22Rv1 (cell line): ENCODE data around the gene DCAF4.

Experiments used
- H3K27ac ChIP-seq: fragments of 450-650 bp; 2 replicates; pipeline ENCODE4 v1.5.1; 2017
- ZFX ChIP-seq: fragments of 450-650 bp; IDR thresholded peaks from 2 replicates; pipeline ENCODE4 v1.6.1; 2017; ENCODE audit warnings: antibody characterized with exemption, borderline replicate concordance
- TF ChIP-seq, protein P1 (sequence below): fragments of 450-650 bp; IDR thresholded peaks from 2 replicates; pipeline ENCODE4 v1.5.1; 2017; ENCODE audit warnings: mild to moderate bottlenecking

The DCAF4 gene

DNA sequence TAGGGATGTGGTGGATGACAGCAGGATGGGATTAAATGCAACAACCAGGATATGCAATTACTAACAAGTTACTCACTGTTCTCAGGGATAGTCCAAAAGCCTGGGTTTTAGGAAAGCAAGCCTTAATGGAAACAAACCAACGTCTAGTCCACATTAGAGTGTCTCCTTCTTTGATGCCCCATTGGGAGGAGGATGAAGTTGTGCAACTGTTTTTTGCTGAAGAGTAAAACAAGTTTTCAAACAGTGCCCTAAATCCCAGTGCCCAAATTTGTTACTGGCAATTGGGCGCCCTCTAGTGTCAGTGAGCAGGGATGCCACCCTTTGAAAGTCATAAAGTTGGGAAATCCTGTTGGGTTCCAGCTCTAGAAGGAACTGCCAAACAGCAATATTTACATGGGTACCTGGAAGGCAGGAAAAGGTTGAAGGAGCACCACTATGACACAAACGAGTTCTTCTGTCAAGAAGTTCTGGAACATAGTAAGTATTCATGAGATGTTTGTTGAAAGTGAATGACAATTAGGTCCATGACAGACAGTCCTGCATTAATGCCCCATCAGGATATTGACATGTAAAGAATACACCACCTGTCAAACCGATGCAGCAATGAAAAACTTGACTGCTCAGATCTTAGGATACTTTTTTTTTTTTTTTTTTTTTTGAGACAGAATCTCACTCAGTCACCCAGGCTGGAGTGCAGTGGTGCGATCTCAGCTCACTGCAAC, 21.3 kb upstream of the DCAF4 start:
- no peak for TF ChIP-seq ZFX
- TF ChIP-seq, protein P1, sequence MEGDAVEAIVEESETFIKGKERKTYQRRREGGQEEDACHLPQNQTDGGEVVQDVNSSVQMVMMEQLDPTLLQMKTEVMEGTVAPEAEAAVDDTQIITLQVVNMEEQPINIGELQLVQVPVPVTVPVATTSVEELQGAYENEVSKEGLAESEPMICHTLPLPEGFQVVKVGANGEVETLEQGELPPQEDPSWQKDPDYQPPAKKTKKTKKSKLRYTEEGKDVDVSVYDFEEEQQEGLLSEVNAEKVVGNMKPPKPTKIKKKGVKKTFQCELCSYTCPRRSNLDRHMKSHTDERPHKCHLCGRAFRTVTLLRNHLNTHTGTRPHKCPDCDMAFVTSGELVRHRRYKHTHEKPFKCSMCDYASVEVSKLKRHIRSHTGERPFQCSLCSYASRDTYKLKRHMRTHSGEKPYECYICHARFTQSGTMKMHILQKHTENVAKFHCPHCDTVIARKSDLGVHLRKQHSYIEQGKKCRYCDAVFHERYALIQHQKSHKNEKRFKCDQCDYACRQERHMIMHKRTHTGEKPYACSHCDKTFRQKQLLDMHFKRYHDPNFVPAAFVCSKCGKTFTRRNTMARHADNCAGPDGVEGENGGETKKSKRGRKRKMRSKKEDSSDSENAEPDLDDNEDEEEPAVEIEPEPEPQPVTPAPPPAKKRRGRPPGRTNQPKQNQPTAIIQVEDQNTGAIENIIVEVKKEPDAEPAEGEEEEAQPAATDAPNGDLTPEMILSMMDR = peak; percentile 91
- H3K27ac ChIP-seq = no peak overlapping the region

DNA sequence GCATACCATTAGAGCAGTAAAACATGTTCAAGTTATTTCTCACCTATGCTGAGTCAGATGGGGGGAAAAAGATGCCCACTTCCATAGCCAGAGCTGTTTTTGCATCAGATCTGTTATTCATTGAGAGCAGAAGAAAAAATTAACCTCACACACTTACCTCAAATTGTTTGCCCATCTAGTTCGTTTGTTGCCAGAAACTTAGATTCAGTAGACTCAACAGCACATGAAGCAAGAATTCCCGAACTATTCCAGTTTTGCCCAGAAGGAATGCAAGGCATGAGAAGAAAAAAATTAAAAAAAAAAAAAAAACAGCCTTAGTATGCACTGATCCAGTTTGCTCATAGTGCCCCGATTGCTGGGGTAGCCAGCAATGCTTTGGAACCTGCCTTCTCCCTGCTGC, 19.9 kb upstream of the DCAF4 start:
- H3K27ac ChIP-seq = no peak overlapping the region
- TF ChIP-seq ZFX = no peak
- TF ChIP-seq, protein P1 = no peak

DNA sequence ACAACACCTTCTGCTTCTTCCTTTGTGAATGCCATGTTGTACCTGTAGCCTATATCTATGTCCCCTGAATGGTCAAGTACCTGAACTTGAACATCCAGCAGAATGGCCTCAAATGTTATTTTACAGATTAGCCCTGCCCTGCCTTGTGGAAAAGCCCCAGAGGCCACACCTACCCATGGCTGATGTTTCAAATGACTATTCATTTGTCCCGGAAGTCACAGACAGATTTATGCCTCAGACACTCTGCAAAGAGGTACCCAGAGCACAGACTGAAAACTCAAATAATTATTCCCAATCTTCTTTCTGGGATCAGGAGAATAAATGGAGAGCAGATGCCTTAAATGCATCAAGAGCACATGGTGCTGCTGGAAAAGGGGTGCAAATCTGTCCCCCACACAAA, 19.4 kb upstream of the DCAF4 start:
- TF ChIP-seq, protein P1 = no peak
- no peak overlapping the region for H3K27ac ChIP-seq

DNA sequence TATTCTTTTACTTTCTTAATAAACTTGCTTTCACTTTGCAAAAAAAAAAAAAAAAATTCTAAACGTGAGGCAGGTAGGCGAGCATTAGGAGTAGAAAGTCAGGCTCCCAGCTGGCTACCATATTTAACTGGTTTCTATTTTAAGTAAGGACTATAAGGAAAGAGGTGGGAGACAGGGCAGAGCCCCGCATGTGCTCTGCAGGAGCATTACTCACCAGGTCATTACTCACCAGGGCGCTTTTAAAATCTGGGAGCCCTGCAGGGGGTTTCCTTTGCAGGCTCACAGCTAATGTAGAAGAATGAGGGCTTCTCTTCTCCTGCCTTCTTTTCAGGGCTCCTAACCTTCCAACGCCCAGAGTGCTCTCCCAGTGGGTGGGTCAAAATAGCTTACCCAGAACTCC, 18.4 kb upstream of the DCAF4 start:
- TF ChIP-seq, protein P1 = no peak
- no peak for TF ChIP-seq ZFX
- no peak overlapping the region for H3K27ac ChIP-seq

DNA sequence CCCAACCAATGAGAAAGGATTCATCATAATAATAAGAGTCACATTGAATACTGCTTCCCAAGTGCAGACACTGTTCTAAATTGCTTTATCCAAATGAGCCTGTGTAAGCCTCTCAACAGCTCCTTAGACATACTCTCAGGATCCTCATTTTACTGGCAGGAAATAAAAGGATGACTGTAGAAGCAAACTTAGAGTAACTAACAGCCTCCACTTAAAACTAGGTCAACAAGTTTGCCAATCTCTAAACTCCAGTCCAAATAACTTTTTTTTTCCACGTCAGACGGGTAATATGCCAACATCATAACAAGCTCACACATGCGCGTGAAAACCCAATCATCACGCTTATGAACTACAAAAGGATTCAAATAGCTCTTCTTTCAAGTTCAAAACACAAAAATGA, 17.1 kb upstream of the DCAF4 start:
- TF ChIP-seq ZFX = no peak
- TF ChIP-seq, protein P1 = no peak
- no peak overlapping the region for H3K27ac ChIP-seq

DNA sequence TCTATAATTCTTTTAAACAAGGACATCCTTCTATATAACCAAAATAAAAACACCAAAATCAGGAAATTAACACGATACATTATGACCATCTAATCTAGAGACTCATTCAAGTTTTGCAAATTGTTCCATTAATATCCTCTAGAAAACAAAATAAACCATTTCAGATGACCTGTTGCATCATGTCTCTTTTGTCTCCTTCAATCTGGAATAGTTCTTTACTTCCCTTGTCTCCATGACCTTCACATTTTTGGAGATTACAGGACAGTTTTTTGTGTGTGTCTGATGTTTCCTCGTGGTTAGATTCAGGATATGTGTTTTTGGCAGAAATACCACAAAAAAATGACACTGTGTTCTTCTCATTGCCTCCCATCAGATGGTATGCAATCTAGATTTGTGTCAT, 12.5 kb upstream of the DCAF4 start:
- H3K27ac ChIP-seq = no peak overlapping the region
- TF ChIP-seq, protein P1 = no peak
- TF ChIP-seq ZFX = no peak

DNA sequence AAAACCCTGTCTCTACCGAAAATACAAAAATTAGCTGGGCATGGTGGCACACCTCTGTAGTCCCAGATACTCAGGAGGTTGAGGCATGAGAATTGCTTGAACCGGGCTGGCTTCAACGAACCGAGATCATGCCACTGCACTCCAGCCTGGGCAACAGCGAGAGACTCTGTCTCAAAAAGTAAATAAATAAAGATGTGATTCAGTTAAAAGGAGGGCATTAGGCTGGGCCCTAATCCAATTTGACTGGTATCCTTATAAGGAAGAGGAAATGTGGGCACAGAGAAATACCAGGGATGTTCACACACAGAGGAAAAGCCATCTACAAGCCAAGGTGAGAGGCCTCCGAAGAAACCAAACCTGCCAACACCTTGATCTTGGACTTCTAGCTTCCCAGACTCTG, 10.1 kb upstream of the DCAF4 start:
- H3K27ac ChIP-seq = no peak overlapping the region
- TF ChIP-seq ZFX = no peak
- TF ChIP-seq, protein P1 = no peak
